ENCODE measurements around the gene GOLGB1. TPM values are rescaled to one million over a fixed set of nuclear protein-coding genes. Genes with fewer than 3 reads are reported as not detected.
A peak's percentile ranks its signal among the peaks of the same experiment; 100 is the strongest.
"Not testable (repeated sequence)": the region's sequence is repeated elsewhere in the genome, so short reads cannot be mapped to it uniquely, and the experiment has no call there.

Gene GOLGB1
- total and polyA plus RNA-seq, 10 donors: 7.2 to 87.0 (median 47.8) TPM

GRCh38 chr3:121690777-121691405, 58.6 kb downstream of the GOLGB1 start:
- DNase-seq: no peak
- H3K4me3 ChIP-seq: no peak overlapping the region
- 93 to 98% (median 94%) methylated on average over 2 of the region's 2 CpGs for WGBS, 5 donors
- no peaks in the 10 kb centered on the region for H3K27me3 ChIP-seq (replicated peaks in 1 of 7)
- H3K9me3 ChIP-seq: peaks cover 0 to under 1% (median 0%) of the 10 kb centered on the region in 8 donors
- H3K4me1 ChIP-seq: peaks cover 0 to 16% (median 4%) of the 10 kb centered on the region in 6 donors
- H3K36me3 ChIP-seq: peaks cover 0 to 86% (median 24%) of the 10 kb centered on the region in 6 donors
- peak overlapping the region in 5 of 8 donors; percentile 1 to 53 (median 33) for H3K27ac ChIP-seq
- intact Hi-C loops (cut with DNase I; ENCODE audit: low total_unique reads): no loop called here
- TF ChIP-seq POLR2A (IDR thresholded peaks at IDR 0.05) (no peak), POLR2AphosphoS5 (IDR thresholded peaks at IDR 0.05) (no peak), CTCF (IDR thresholded peaks at IDR 0.05 in 8 of 11, conservative IDR thresholded peaks at IDR 0.05 in 3 of 11) (no peak)

GRCh38 chr3:121688747-121689146, 60.8 kb downstream of the GOLGB1 start:
- Histone ChIP-seq H3K36me3 (peaks cover 0 to 94% (median 38%) of the 10 kb centered on the region in 6 donors), H3K9me3 (peaks cover 0 to 21% (median 16%) of the 10 kb centered on the region in 8 donors), H3K4me1 (peaks cover 0 to 11% (median 4%) of the 10 kb centered on the region in 6 donors)
- H3K27me3 ChIP-seq (replicated peaks in 1 of 7); DNase-seq; H3K4me3 ChIP-seq; intact Hi-C loops (cut with DNase I; ENCODE audit: low total_unique reads); H3K27ac ChIP-seq: not testable (repeated sequence)
- WGBS, 5 donors: 95 to 97% (median 95%) methylated on average over 22 to 31 of the region's 31 CpGs

- WGBS, 5 donors: 80 to 95% (median 94%) methylated on average over 1 of the region's 1 CpG
- TF ChIP-seq POLR2AphosphoS5 (IDR thresholded peaks at IDR 0.05) (no peak), CTCF (IDR thresholded peaks at IDR 0.05 in 8 of 11, conservative IDR thresholded peaks at IDR 0.05 in 3 of 11) (no peak), POLR2A (IDR thresholded peaks at IDR 0.05) (no peak)
- no peak for DNase-seq
- Histone ChIP-seq H3K27me3 (replicated peaks in 1 of 7) (no peaks in the 10 kb centered on the region), H3K4me3 (no peak overlapping the region), H3K4me1 (no peaks in the 10 kb centered on the region), H3K9me3 (peaks cover 0 to 21% (median 16%) of the 10 kb centered on the region in 8 donors), H3K27ac (no peak overlapping the region), H3K36me3 (peaks cover 0 to 97% (median 60%) of the 10 kb centered on the region in 6 donors)
- intact Hi-C loops (cut with DNase I; ENCODE audit: low total_unique reads): no loop called here
These were observed 67.7 kb downstream of the GOLGB1 start for GRCh38 chr3:121681792-121682191.

GRCh38 chr3:121677141-121677540, 72.4 kb downstream of the GOLGB1 start:
- intact Hi-C loops (cut with DNase I; ENCODE audit: low total_unique reads): no loop called here

GRCh38 chr3:121670676-121671075, 78.9 kb downstream of the GOLGB1 start:
- no peak for TF ChIP-seq CTCF (IDR thresholded peaks at IDR 0.05 in 8 of 11, conservative IDR thresholded peaks at IDR 0.05 in 3 of 11)
- Histone ChIP-seq H3K27me3 (replicated peaks in 1 of 7) (no peaks in the 10 kb centered on the region), H3K27ac (peak overlapping the region in 5 of 8 donors; percentile 10 to 85 (median 75)), H3K9me3 (no peaks in the 10 kb centered on the region), H3K4me1 (peaks cover 0 to 29% (median 0%) of the 10 kb centered on the region in 6 donors), H3K36me3 (peaks cover 11 to 99% (median 67%) of the 10 kb centered on the region in 6 donors), H3K4me3 (no peak overlapping the region)
- intact Hi-C loops (cut with DNase I; ENCODE audit: low total_unique reads): no loop called here
- no peak for DNase-seq

More at GRCh38 chr3:121677141-121677540, 72.4 kb downstream of the GOLGB1 start:
- WGBS, 5 donors: 92 to 97% (median 95%) methylated on average over 2 of the region's 2 CpGs
- H3K9me3 ChIP-seq: no peaks in the 10 kb centered on the region
- DNase-seq: no peak
- no peak for TF ChIP-seq POLR2A (IDR thresholded peaks at IDR 0.05)
- peaks cover 3 to 100% (median 70%) of the 10 kb centered on the region in 6 donors for H3K36me3 ChIP-seq
- H3K4me1 ChIP-seq: no peaks in the 10 kb centered on the region
- H3K27ac ChIP-seq: no peak overlapping the region
- H3K4me3 ChIP-seq: no peak overlapping the region
- H3K27me3 ChIP-seq (replicated peaks in 1 of 7): no peaks in the 10 kb centered on the region
